VCaP (cell line): ENCODE data around the gene METRNL.
"Not testable (repeated sequence)": the region's sequence is repeated elsewhere in the genome, so short reads cannot be mapped to it uniquely, and the experiment has no call there.

Experiments
- H3K27ac ChIP-seq: fragments of 450-650 bp; 2 replicates; pipeline ENCODE4 v1.5.1; 2017
- TF ChIP-seq, protein P1 (sequence below): fragments of 450-650 bp; conservative IDR thresholded peaks from 2 replicates; pipeline ENCODE4 v1.5.1; 2017; ENCODE audit warnings: mild to moderate bottlenecking, moderate library complexity

Gene METRNL

DNA sequence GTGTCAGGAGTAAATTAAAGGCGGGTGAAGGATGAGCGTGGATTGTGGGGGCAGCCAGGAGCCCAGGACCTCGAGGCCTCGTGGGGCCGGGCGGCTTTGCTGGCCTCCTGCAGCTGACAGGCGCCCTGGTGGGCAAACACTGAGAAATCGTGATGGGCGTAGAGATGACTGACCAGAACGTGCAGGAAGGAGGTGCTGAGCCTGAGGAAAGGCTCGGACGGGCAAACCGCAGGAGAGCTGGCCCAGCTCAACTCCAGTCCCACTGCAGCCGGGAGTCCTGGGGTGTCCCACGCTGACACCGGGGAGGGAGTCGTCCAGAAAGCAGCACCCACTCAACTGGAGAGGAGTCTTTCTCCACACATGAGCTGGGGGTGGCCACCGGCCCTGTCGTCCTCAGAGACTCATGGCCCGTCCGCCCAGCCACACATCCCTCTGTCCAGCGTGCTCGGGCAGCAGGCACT, 36.9 kb downstream of the METRNL start:
- no peak overlapping the region for H3K27ac ChIP-seq
- TF ChIP-seq, protein P1, sequence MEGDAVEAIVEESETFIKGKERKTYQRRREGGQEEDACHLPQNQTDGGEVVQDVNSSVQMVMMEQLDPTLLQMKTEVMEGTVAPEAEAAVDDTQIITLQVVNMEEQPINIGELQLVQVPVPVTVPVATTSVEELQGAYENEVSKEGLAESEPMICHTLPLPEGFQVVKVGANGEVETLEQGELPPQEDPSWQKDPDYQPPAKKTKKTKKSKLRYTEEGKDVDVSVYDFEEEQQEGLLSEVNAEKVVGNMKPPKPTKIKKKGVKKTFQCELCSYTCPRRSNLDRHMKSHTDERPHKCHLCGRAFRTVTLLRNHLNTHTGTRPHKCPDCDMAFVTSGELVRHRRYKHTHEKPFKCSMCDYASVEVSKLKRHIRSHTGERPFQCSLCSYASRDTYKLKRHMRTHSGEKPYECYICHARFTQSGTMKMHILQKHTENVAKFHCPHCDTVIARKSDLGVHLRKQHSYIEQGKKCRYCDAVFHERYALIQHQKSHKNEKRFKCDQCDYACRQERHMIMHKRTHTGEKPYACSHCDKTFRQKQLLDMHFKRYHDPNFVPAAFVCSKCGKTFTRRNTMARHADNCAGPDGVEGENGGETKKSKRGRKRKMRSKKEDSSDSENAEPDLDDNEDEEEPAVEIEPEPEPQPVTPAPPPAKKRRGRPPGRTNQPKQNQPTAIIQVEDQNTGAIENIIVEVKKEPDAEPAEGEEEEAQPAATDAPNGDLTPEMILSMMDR, result no peak

DNA sequence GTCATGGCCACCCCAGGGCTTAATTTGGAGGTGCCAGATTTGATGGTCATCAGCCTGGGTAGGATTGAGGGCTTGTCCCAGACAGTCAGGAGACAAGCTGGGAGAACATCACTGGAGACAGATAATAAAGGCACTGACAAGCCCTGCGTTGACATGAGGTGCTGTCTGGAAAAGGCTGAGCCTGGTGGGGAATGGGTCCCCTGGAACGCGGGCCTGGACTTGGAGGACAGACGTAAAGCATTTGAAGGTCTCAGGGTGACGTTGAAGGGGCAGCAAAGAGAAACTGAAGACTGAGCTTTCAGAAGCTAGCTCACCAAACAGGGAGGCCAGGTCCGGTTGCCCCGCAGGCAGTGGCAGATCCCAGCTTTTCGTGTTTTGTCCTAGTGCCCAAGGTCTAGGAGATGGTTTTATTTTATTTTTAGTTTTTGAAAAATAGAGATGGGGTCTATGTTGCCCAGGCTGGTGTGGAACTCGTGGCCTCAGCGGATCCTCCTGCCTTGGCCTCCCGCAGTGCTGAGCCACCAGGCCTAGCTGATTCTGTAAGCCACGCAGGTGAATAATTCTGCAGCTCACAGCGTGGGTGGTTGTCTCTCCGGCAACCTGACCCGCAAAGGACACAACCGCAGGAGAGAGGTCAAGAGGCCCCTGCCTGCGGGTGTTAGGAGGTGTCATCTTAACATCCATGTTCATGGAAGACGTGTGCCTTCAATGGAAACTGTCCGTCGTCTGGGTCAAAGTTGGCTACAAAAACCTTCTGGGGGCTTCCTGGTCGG, 37.6 kb downstream of the METRNL start:
- TF ChIP-seq, protein P1, result no peak
- no peak overlapping the region for H3K27ac ChIP-seq

DNA sequence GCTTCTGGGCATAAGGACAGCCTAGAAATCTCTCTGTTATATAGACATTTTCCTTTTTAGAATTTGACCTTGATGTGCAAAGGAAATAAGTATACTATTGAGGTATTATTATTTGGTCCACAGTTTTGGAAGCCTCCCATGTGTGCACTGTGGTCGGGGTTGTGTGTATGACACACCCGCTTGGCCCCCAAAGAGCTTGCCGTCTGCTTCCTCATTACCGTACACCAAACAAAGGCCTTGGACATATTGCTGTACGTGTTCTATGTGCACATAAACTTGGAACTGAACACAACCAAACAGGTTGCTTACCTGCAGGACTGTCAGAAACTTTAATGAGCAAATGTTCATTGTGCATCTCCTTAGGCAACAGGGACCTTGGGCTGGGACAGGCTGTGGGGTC, 38.2 kb downstream of the METRNL start:
- TF ChIP-seq, protein P1, result no peak
- no peak overlapping the region for H3K27ac ChIP-seq

DNA sequence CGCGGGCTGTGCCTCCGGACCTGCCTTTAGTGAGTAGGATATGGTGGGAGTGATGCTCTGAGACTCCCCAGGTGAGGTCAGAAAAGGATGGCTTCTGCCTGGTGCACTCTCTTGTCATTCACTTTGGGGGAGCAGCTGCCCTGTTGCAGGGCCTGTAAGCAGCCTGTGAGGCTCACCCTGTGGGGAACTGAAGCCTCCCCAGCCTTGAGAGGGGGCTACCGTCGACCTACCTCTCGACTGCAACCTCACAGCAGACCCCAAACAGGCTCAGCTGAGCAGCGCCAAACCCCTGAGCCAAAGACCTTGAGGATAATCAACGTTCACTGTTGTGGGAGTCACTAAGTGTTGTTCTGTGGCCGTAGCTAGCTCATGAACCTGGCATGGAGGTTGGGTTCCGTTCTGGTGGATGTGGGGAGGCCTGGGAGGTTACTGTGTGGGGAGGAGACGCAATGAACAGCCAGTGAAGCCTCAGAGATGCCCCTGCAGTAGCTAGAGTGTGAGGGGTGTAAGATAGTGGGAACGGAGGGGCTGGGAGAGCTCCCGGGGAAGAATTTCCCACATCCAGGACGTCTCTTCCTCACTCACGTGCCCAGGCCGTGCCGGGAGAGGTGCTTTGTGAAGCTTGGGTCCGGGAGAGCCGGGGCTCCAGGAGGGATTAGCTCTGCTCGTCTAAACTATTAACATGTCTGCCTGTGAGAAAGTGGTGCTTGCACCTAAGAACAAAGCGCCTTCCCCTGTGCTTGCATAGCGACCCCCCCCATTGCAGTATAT, 38.8 kb downstream of the METRNL start:
- H3K27ac ChIP-seq, result no peak overlapping the region
- TF ChIP-seq, protein P1, result no peak

DNA sequence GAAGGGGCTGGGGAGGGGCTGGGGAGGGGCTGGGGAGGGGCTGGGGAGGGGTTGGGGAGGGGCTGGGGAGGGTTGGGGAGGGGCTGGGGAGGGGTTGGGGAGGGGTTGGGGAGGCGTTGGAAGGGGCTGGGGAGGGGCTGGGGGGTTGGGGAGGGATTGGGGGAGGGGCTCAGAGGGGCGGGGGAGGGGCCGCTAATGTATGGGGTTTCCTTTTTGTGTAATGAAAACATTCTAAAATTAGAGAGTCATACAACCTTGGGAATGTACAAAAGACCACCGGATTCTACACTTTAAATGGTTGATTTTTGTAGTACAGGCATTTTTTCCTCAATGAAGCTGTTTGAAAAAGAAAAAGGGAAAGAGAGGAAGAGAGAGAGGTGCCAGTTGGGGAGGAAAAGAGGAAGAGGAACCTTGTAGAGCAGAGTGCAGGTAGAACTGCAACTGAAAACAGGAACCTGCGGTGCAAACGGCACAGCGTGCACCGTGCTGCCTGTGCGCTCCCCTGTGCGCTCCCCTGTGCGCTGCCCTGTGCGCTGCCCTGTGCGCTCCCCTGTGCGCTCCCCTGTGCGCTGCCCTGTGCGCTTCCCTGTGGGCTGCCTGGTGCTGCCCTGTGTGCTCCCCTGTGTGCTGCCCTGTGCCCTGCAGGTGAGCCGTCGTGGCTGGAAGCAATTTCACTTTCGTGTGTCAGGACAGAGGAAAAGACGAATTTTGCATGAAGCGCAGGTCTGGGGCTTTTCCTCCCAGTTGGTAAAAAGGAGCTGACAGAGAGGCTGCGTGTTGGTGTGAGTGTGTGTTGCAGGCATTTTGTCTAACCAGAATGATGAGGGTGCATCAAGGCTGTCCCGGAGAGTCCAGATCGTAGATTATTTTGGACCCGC, 40.8 kb downstream of the METRNL start:
- TF ChIP-seq, protein P1, result no peak
- H3K27ac ChIP-seq, result no peak overlapping the region

DNA sequence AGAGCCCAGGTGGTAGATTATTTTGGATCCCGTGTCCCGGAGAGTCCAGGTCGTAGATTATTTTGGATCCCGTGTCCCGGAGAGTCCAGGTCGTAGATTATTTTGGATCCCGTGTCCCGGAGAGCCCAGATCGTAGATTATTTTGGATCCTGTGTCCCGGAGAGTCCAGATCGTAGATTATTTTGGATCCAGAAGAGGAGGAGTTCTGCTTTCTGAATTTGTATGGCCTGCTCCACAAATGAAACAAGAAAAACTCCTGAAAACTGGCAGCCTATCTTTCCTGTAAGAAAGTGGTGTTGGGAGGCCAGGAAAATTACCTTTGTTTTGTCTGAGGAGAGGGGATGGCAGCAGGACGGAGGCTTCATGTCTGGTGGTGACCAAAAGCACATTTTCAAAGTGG, 42.1 kb downstream of the METRNL start:
- H3K27ac ChIP-seq, result not testable (repeated sequence)

DNA sequence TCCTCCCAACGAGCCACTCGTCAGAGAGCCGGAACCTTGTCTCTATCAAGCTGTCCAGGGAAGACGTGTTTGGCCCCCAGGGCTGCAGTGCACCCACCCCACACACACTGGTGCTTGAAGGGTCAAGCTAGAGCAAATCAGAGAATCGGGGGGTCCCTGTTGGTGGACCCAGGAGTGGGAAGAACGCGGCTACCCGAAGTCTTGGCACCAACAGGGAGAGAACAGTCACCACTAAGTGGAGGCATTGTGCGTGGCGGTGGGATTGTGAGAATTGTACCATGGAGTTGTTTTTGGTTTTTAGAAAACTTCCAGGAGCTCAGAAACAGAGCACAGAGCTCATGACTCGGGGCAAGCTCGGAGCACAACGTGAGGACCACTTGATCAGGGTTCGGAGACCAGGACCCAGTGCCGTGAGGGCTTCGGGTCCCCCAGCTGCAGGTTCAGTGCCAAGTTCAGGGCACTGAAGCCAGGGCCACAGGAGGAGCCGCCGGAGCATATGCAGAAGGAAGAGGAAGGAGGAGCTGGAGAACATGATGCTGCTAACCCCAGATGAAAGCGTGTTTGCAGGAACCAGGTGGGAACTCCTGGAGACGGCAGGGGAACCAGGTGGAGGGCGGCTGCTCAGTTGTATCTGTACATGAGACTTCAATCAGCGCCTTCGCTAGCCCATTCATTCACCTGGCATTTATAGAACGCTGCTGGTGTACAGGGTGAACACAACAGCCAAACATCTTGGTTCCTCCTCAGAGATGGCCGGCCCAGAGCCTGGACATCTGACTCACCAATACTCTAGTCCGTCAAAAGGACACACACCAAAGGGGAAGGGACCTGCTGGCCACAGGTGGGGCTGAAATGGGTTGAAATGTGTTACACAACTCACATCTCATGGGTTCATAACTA, 42.8 kb downstream of the METRNL start:
- no peak overlapping the region for H3K27ac ChIP-seq
- TF ChIP-seq, protein P1, result no peak
